IMR-90 (cell line): ENCODE data around the gene RGS9BP.
"Not testable (repeated sequence)": the region's sequence is repeated elsewhere in the genome, so short reads cannot be mapped to it uniquely, and the experiment has no call there.

Source experiments
- CEBPB ChIP-seq: IDR thresholded peaks from 2 replicates; pipeline ENCODE4 v1.6.1; 2012; ENCODE audit warnings: low read depth, low read length, improper control_type of control experiment
- CTCF ChIP-seq: conservative IDR thresholded peaks from 2 replicates; pipeline ENCODE4 v1.5.1; 2012; ENCODE audit warnings: mild to moderate bottlenecking, low read depth, low read length, improper control_type of control experiment
- FOS ChIP-seq: fragments of 150-350 bp; IDR thresholded peaks from 2 replicates; pipeline ENCODE4 v1.6.1; 2016; ENCODE audit warnings: low read depth, low read length
- MAFK ChIP-seq: IDR thresholded peaks from 2 replicates; pipeline ENCODE4 v1.6.1; 2012; ENCODE audit warnings: low read depth, low read length, improper control_type of control experiment
- MXI1 ChIP-seq: IDR thresholded peaks from 2 replicates; pipeline ENCODE4 v1.6.1; 2012; ENCODE audit warnings: low read depth, mild to moderate bottlenecking, low read length, moderate library complexity, borderline replicate concordance
- NFE2L2 ChIP-seq: fragments of 150-350 bp; IDR thresholded peaks from 2 replicates; pipeline ENCODE4 v1.6.1; 2016; ENCODE audit warnings: low read depth, mild to moderate bottlenecking, low read length
- POLR2A ChIP-seq: IDR thresholded peaks from 2 replicates; pipeline ENCODE4 v1.6.1; 2012; ENCODE audit warnings: mild to moderate bottlenecking, low read depth, low read length
- RAD21 ChIP-seq: IDR thresholded peaks from 2 replicates; pipeline ENCODE4 v1.6.1; 2012; ENCODE audit warnings: low read length, improper control_type of control experiment
- RCOR1 ChIP-seq: IDR thresholded peaks from 2 replicates; pipeline ENCODE4 v1.6.1; 2012; ENCODE audit warnings: mild to moderate bottlenecking, low read length, improper control_type of control experiment; ENCODE audit not compliant: insufficient replicate concordance
- RFX5 ChIP-seq: IDR thresholded peaks from 2 replicates; pipeline ENCODE4 v1.8.0; 2012; ENCODE audit warnings: low read depth, mild to moderate bottlenecking, low read length, moderate library complexity
- SMC3 ChIP-seq: fragments of 150-350 bp; IDR thresholded peaks from 2 replicates; pipeline ENCODE4 v1.6.1; 2016; ENCODE audit warnings: low read depth, mild to moderate bottlenecking, antibody characterized with exemption, low read length, moderate library complexity
- TF ChIP-seq, protein P1 (sequence below): fragments of 150-350 bp; IDR thresholded peaks from 2 replicates; pipeline ENCODE4 v1.6.1; 2017; ENCODE audit warnings: mild to moderate bottlenecking, antibody characterized with exemption, low read length, low read depth
- TF ChIP-seq, protein P2 (sequence below): fragments of 150-350 bp; IDR thresholded peaks from 2 replicates; pipeline ENCODE4 v1.6.1; 2016; ENCODE audit warnings: low read depth, mild to moderate bottlenecking, low read length, moderate library complexity, borderline replicate concordance

- not testable (repeated sequence) for TF ChIP-seq CTCF, POLR2A, MAFK, SMC3, RCOR1, CEBPB, NFE2L2, FOS, MXI1, RAD21, RFX5
- TF ChIP-seq, protein P1, sequence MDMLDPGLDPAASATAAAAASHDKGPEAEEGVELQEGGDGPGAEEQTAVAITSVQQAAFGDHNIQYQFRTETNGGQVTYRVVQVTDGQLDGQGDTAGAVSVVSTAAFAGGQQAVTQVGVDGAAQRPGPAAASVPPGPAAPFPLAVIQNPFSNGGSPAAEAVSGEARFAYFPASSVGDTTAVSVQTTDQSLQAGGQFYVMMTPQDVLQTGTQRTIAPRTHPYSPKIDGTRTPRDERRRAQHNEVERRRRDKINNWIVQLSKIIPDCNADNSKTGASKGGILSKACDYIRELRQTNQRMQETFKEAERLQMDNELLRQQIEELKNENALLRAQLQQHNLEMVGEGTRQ = not testable (repeated sequence)
- TF ChIP-seq, protein P2, sequence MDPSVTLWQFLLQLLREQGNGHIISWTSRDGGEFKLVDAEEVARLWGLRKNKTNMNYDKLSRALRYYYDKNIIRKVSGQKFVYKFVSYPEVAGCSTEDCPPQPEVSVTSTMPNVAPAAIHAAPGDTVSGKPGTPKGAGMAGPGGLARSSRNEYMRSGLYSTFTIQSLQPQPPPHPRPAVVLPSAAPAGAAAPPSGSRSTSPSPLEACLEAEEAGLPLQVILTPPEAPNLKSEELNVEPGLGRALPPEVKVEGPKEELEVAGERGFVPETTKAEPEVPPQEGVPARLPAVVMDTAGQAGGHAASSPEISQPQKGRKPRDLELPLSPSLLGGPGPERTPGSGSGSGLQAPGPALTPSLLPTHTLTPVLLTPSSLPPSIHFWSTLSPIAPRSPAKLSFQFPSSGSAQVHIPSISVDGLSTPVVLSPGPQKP = not testable (repeated sequence)
Measured at GRCh38 chr19:32700129-32700528, 24.5 kb downstream of the RGS9BP start.
